ENCODE results near the gene TSPEAR. TPM values are rescaled to one million over a fixed set of nuclear protein-coding genes. Genes with fewer than 3 reads are reported as not detected.
A peak's percentile ranks its signal among the peaks of the same experiment; 100 is the strongest.

TSPEAR gene
- total RNA-seq, 1 experiment from 2014 or later = 2.1 TPM

DNA sequence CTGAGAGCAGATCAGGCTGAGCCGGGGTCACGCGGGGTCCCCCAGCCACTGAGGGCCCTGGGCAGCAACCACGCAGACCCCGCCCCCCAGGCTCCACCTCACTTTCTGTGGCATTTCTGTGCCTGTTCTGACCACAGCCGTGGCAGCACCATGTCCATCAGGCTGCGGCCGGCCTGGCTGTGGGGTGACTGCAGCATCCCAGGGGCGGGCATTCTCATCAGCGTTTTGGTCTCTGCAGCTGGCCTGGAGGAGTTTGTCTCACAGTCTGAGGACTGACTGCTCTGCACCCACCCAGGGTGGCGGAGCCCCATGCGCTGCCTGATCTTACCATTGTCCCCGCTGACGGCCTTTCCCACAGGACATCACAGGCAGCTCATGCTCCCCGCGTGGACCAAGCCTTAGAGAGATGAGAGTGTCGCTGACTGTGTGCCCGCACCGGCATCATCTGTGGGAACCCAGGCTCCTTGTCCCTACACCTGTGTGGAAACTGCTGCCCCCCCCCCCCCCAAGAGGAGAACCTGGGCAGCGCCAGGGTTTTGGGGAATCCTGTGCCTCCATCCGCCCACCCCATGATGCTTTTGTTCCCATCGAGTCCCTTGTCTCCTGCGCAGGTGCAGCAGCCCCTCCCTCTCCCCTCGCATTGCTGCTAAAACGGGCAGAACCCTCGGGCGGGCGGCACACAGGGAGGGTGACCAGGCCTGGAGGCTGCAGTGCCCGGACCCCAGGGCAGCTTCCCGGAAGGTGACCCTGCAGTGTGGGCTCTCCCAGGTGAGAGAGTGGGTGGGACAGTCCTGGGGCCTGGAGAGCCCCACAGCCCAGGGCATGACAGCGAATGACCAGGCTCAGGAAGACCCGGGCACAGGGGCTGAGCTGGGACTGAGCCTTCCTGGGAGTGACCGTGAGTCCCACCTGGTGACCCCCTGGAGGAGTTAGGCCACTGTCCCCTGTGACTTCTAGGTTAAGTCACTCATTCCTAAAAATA, 173.2 kb downstream of the TSPEAR start (continued):
- TF ChIP-seq, protein P1, sequence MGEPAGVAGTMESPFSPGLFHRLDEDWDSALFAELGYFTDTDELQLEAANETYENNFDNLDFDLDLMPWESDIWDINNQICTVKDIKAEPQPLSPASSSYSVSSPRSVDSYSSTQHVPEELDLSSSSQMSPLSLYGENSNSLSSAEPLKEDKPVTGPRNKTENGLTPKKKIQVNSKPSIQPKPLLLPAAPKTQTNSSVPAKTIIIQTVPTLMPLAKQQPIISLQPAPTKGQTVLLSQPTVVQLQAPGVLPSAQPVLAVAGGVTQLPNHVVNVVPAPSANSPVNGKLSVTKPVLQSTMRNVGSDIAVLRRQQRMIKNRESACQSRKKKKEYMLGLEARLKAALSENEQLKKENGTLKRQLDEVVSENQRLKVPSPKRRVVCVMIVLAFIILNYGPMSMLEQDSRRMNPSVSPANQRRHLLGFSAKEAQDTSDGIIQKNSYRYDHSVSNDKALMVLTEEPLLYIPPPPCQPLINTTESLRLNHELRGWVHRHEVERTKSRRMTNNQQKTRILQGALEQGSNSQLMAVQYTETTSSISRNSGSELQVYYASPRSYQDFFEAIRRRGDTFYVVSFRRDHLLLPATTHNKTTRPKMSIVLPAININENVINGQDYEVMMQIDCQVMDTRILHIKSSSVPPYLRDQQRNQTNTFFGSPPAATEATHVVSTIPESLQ (CRISPR knock-in tag; IDR thresholded peaks at IDR 0.05) = no peak
- TF ChIP-seq, protein P2, sequence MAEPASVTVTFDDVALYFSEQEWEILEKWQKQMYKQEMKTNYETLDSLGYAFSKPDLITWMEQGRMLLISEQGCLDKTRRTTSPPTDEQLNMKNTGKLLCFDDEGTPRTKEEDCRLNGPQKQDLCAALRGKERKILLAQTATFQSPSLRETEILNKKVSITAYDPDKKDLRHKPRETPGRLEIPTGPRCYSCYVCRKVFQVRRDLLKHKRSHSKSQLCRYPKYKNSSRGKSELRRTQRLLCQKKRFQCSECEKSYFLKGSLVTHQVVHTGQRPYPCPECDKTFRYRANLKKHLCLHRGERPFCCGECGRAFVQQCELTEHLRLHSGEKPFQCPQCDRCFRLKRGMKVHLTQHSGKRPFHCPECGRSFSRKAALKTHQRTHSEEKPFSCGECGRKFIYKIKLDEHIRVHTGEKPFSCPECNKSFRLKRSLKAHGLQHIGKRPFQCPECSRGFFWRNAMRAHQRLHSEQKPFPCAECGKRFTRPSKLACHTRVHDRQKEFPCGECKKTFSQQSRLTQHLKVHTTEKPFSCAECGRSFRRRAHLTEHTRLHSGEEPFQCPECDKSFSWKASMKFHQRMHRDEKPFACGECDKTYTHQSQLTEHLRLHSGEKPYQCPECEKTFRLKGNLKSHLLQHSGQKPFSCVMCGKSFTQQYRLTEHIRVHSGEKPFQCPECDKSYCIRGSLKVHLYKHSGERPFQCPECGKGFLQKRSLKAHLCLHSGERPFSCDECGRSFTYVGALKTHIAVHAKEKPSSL (CRISPR knock-in tag; conservative IDR thresholded peaks at IDR 0.05) = no peak
- TF ChIP-seq HMGA2 (CRISPR knock-in tag; IDR thresholded peaks at IDR 0.05) (no peak), EMX1 (CRISPR knock-in tag; IDR thresholded peaks at IDR 0.05) (no peak), KAT7 (CRISPR knock-in tag; IDR thresholded peaks at IDR 0.05; ENCODE audit: borderline replicate concordance) (no peak), ESRRA (CRISPR knock-in tag; IDR thresholded peaks at IDR 0.05; ENCODE audit: borderline replicate concordance) (no peak), ZNF138 (CRISPR knock-in tag; conservative IDR thresholded peaks at IDR 0.05) (no peak), ATF1 (CRISPR knock-in tag; IDR thresholded peaks at IDR 0.05) (no peak)
- TF ChIP-seq, protein P3, sequence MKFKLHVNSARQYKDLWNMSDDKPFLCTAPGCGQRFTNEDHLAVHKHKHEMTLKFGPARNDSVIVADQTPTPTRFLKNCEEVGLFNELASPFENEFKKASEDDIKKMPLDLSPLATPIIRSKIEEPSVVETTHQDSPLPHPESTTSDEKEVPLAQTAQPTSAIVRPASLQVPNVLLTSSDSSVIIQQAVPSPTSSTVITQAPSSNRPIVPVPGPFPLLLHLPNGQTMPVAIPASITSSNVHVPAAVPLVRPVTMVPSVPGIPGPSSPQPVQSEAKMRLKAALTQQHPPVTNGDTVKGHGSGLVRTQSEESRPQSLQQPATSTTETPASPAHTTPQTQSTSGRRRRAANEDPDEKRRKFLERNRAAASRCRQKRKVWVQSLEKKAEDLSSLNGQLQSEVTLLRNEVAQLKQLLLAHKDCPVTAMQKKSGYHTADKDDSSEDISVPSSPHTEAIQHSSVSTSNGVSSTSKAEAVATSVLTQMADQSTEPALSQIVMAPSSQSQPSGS (CRISPR knock-in tag; IDR thresholded peaks at IDR 0.05; ENCODE audit: borderline replicate concordance, low read depth) = no peak
- TF ChIP-seq, protein P4, sequence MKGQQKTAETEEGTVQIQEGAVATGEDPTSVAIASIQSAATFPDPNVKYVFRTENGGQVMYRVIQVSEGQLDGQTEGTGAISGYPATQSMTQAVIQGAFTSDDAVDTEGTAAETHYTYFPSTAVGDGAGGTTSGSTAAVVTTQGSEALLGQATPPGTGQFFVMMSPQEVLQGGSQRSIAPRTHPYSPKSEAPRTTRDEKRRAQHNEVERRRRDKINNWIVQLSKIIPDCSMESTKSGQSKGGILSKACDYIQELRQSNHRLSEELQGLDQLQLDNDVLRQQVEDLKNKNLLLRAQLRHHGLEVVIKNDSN (CRISPR knock-in tag; IDR thresholded peaks at IDR 0.05) = no peak
- TF ChIP-seq, protein P5, sequence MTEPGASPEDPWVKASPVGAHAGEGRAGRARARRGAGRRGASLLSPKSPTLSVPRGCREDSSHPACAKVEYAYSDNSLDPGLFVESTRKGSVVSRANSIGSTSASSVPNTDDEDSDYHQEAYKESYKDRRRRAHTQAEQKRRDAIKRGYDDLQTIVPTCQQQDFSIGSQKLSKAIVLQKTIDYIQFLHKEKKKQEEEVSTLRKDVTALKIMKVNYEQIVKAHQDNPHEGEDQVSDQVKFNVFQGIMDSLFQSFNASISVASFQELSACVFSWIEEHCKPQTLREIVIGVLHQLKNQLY (CRISPR knock-in tag; IDR thresholded peaks at IDR 0.05) = no peak

DNA sequence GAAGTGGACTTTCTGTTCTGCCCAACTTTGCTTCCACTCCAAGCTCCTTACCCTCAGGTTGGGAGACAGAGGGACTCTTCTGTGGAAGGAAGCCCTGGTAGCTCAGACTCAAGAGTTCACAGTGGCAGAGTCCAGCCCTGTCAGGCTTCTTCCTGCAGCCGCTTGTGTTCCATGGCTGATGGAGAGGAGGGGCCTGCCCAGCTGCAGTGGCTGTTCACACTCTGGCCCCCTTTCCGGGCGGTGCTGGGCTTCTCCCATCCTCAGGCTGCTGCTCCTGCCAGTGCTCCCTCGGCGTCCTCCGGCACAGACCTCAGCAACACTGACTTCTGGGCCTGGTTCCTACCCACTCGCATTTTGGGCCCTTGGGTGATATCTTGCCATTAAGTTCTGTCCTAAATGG, 175.4 kb downstream of the TSPEAR start:
- peaks cover 7% of the 10 kb centered on the region for H3K9me3 Mint-ChIP-seq
- ATAC-seq = peak; percentile 21; the same call in 1 of the 2 replicates
- H3K36me3 Mint-ChIP-seq = 0 out of 2 replicates have a peak, but pooled peaks cover 2% of the 10 kb centered on the region
- no peak overlapping the region for H3K27ac Mint-ChIP-seq
- no peak for DNase-seq (ENCODE audit: low spot score)
- H3K4me3 Mint-ChIP-seq = no peak overlapping the region
- H3K4me1 Mint-ChIP-seq = peaks cover 2% of the 10 kb centered on the region; the same call in 1 of the 2 replicates
- no peaks in the 10 kb centered on the region for H3K27me3 Mint-ChIP-seq (ENCODE audit: low read depth)
- POLR2A ChIA-PET = interaction anchor here (0.7 kb wide), 1 partner anchor 712 kb away, joined by 4 read pairs; no protein-coding TSS in a partner anchor
- CTCF ChIA-PET = interaction anchor here (0.6 to 1.4 kb wide), 3 partner anchors 14 to 85 kb away, joined by 3 to 8 read pairs (median 3); no protein-coding TSS in a partner anchor
- TF ChIP-seq, protein P6, sequence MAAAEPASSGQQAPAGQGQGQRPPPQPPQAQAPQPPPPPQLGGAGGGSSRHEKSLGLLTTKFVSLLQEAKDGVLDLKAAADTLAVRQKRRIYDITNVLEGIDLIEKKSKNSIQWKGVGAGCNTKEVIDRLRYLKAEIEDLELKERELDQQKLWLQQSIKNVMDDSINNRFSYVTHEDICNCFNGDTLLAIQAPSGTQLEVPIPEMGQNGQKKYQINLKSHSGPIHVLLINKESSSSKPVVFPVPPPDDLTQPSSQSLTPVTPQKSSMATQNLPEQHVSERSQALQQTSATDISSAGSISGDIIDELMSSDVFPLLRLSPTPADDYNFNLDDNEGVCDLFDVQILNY (CRISPR knock-in tag; IDR thresholded peaks at IDR 0.05) = no peak
- no peak for TF ChIP-seq ESRRA (CRISPR knock-in tag; IDR thresholded peaks at IDR 0.05; ENCODE audit: borderline replicate concordance)
- TF ChIP-seq, protein P7, sequence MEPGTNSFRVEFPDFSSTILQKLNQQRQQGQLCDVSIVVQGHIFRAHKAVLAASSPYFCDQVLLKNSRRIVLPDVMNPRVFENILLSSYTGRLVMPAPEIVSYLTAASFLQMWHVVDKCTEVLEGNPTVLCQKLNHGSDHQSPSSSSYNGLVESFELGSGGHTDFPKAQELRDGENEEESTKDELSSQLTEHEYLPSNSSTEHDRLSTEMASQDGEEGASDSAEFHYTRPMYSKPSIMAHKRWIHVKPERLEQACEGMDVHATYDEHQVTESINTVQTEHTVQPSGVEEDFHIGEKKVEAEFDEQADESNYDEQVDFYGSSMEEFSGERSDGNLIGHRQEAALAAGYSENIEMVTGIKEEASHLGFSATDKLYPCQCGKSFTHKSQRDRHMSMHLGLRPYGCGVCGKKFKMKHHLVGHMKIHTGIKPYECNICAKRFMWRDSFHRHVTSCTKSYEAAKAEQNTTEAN (CRISPR knock-in tag; IDR thresholded peaks at IDR 0.05) = no peak
- TF ChIP-seq SOX15 (CRISPR knock-in tag; IDR thresholded peaks at IDR 0.05) = no peak
- TF ChIP-seq, protein P8, sequence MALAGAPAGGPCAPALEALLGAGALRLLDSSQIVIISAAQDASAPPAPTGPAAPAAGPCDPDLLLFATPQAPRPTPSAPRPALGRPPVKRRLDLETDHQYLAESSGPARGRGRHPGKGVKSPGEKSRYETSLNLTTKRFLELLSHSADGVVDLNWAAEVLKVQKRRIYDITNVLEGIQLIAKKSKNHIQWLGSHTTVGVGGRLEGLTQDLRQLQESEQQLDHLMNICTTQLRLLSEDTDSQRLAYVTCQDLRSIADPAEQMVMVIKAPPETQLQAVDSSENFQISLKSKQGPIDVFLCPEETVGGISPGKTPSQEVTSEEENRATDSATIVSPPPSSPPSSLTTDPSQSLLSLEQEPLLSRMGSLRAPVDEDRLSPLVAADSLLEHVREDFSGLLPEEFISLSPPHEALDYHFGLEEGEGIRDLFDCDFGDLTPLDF (CRISPR knock-in tag; IDR thresholded peaks at IDR 0.05) = no peak
- TF ChIP-seq, protein P2 (CRISPR knock-in tag; conservative IDR thresholded peaks at IDR 0.05) = no peak
- TF ChIP-seq, protein P5 (CRISPR knock-in tag; IDR thresholded peaks at IDR 0.05) = no peak
